AG04450 (cell line): ENCODE data around the gene PLA2G2E. TPM values are rescaled to one million over a fixed set of nuclear protein-coding genes. Genes with fewer than 3 reads are reported as not detected.

Source experiments
- CTCF ChIA-PET: fragments of 300-600, 350-600 bp; formaldehyde crosslinking; extraction: SDS; loops from one replicate; lab custom pipeline; 2022; ENCODE audit warnings: antibody characterized with exemption, inconsistent platforms; lab: Charles Lee
- POLR2A ChIA-PET: fragments of 350-600 bp; formaldehyde crosslinking; extraction: SDS; loops from one replicate; lab custom pipeline; 2021; ENCODE audit warnings: antibody characterized with exemption, inconsistent platforms; lab: Yijun Ruan, JAX
- DNase-seq: peaks from one replicate; pipeline ENCODE4 v3.0.0-alpha.2; 2011; ENCODE audit warnings: low read depth, low spot score
- H3K27ac ChIP-seq: one replicate; pipeline ENCODE4 v1.5.1; 2012; ENCODE audit warnings: low read depth, low read length, control low read depth
- H3K27me3 ChIP-seq: one replicate; pipeline ENCODE4 v1.6.0; 2012; ENCODE audit warnings: low read length; ENCODE audit not compliant: control insufficient read depth, insufficient read depth
- H3K4me3 ChIP-seq: 2 replicates; pipeline ENCODE4 v1.5.1; 2011; ENCODE audit warnings: mild to moderate bottlenecking, low read depth, low read length, control low read depth
- H3K9me3 ChIP-seq: 2 replicates; pipeline ENCODE4 v1.5.1; 2012; ENCODE audit warnings: low read length; ENCODE audit not compliant: control insufficient read depth, insufficient read depth
- polyA plus RNA-seq: library from polyadenylated mRNA; depleted of rRNA; stranded (reverse); fragments of >200 nt; gene quantifications from 2 replicates; pipeline ENCODE4 v1.2.3, GENCODE V29; 2011
- TF ChIP-seq, protein P1 (sequence below): IDR thresholded peaks from 2 replicates; pipeline ENCODE4 v1.5.1; 2011; ENCODE audit warnings: low read depth, low read length, control low read depth, inconsistent platforms

PLA2G2E gene
- polyA plus RNA-seq, 1 experiment: not detected

DNA sequence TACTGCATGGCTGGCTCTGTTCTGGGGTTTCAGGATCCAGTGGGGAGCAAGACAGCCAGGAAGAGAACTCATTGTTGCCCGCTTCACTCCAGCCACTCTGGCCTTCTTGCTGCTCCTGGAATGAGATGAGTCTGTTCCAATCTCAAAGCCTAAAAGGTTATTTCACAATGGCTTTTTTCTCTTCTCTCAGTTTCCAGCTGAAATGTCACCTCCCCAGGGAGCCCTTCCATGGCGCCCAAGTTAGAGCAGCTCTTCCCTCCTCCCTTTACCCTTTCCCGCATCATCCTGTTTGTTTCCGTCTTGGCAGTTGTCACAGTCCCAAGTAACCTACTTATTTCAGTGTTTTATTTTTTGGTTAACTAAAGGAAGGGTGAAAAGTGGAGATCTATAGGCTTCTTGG lies 40.2 kb upstream of the PLA2G2E start:
- peaks cover 23% of the 10 kb centered on the region for H3K27me3 ChIP-seq
- H3K4me3 ChIP-seq: no peak overlapping the region
- ChIA-PET CTCF (no interaction called here), POLR2A (no interaction called here)
- DNase-seq: no peak
- TF ChIP-seq, protein P1, sequence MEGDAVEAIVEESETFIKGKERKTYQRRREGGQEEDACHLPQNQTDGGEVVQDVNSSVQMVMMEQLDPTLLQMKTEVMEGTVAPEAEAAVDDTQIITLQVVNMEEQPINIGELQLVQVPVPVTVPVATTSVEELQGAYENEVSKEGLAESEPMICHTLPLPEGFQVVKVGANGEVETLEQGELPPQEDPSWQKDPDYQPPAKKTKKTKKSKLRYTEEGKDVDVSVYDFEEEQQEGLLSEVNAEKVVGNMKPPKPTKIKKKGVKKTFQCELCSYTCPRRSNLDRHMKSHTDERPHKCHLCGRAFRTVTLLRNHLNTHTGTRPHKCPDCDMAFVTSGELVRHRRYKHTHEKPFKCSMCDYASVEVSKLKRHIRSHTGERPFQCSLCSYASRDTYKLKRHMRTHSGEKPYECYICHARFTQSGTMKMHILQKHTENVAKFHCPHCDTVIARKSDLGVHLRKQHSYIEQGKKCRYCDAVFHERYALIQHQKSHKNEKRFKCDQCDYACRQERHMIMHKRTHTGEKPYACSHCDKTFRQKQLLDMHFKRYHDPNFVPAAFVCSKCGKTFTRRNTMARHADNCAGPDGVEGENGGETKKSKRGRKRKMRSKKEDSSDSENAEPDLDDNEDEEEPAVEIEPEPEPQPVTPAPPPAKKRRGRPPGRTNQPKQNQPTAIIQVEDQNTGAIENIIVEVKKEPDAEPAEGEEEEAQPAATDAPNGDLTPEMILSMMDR: no peak
- no peaks in the 10 kb centered on the region for H3K9me3 ChIP-seq
- H3K27ac ChIP-seq: no peak overlapping the region

DNA sequence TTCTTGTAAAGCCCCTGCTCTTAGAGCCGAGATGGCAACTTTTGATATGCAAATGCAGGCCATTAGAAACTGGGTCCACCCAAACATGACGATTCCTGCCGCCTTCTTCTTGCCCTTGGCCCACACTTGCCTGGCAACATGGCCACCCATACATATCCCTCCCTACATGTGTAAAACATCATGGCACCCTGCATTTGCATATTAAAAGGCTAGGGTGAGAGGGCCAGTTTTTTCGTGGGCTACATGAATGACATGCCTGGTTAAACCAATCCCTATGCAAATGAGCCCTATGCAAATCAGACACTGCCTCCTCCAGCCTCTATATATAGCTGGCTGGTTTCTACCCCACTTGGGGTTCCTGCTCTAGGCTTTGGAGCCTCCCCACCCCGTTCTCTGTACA lies 37.2 kb upstream of the PLA2G2E start:
- Histone ChIP-seq H3K27me3 (peaks cover 20% of the 10 kb centered on the region), H3K27ac (no peak overlapping the region), H3K9me3 (no peaks in the 10 kb centered on the region; the same call in 1 of the 2 replicates), H3K4me3 (no peak overlapping the region)
- no peak for DNase-seq
- ChIA-PET CTCF (no interaction called here), POLR2A (no interaction called here)
- TF ChIP-seq, protein P1: no peak

DNA sequence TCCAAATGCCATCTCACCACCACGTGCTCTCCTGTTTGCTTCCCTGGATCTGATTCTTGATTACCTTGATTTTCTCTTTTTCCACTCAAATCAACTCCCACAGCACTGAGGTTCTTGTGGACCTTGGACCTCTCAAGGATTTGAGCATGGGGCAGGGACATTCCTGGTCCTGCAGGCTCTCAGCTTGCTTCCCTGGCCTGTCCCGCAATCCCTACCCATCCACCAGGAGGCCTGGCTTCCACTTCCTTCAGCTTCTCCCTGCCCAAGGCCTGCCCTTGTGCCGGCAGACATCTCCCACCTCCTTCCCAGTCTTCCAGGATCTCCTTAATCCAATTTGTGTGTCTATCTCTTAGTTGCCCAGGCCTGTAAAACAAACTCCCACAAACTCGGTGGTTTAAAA lies 34.4 kb upstream of the PLA2G2E start:
- peaks cover 5% of the 10 kb centered on the region for H3K9me3 ChIP-seq
- ChIA-PET CTCF (no interaction called here), POLR2A (no interaction called here)
- TF ChIP-seq, protein P1: no peak
- no peak overlapping the region for H3K4me3 ChIP-seq
- DNase-seq: no peak
- no peak overlapping the region for H3K27ac ChIP-seq
- H3K27me3 ChIP-seq: peaks cover 25% of the 10 kb centered on the region

DNA sequence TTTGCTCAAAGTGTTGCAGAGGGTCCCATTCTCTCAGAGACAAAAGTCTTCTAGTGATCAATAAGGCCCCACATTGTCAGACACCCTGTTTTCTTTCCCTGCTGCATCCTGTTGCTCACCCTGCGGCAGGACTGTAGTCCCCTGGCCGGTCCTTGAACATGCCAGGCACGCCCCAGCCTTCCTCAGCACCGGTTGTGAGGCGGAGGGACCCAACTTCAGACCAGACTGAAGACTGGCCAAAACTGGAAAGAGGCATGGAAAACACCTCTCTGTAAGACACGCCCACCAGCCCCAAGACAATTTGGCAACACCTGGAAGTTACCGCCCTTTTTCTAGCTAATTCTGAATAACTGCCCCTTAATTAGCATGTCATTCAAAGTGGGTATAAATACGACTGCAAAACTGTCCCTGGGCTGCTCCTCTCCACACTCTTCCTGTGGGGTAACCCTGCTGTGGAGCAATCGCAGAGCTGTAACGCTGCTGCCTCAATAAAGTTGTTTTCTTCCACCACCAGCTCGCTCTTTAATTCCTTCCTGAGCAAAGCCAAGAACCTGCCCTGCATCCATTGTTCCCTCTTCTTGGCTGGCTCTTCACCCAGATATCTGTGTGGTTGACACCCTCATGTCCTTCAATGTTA lies 32.2 kb upstream of the PLA2G2E start:
- H3K27ac ChIP-seq: no peak overlapping the region
- peaks cover 21% of the 10 kb centered on the region for H3K27me3 ChIP-seq
- ChIA-PET CTCF (no interaction called here), POLR2A (no interaction called here)
- H3K9me3 ChIP-seq: peaks cover 5% of the 10 kb centered on the region
- DNase-seq: no peak
- TF ChIP-seq, protein P1: no peak
- H3K4me3 ChIP-seq: no peak overlapping the region

DNA sequence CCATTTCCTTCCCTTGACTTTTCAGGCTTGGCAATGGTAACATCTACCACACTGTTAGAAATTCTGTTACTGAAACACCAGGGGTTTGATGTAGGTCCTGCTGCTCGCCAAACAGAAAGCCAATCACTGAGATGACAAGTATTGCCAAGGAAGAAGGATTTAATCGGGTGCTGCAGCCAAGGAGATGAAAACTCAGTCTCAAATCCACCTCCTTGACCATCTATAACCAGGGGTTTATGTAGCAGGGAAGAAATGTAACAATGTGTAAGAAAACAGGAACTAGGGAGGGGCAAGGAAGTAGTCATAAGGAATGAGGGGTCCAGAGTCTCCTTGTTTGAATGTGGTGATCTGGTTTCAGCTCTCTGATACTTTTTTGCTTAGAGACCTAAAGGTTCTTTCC lies 30.6 kb upstream of the PLA2G2E start:
- DNase-seq: no peak
- TF ChIP-seq, protein P1: no peak
- ChIA-PET CTCF (no interaction called here), POLR2A (no interaction called here)
- no peak overlapping the region for H3K4me3 ChIP-seq
- no peak overlapping the region for H3K27ac ChIP-seq
- H3K9me3 ChIP-seq: peaks cover 5% of the 10 kb centered on the region
- H3K27me3 ChIP-seq: peaks cover 21% of the 10 kb centered on the region
